Bronchial epithelial cell (primary cell): Measurements from ENCODE around the gene EMP2. TPM values are rescaled to one million over a fixed set of nuclear protein-coding genes. Genes with fewer than 3 reads are reported as not detected.
A peak's percentile ranks its signal among the peaks of the same experiment; 100 is the strongest.

ENCODE experiments used
- DNase-seq: peaks from one replicate; pipeline ENCODE4 v3.0.0-alpha.2; 2010; ENCODE audit warnings: low read depth
- FAIRE-seq: peaks from 2 replicates; lab custom pipeline; 2011; peaks lifted over from hg19 to GRCh38; lab: Jason Lieb, UNC
- H3K27me3 ChIP-seq: 2 replicates; pipeline ENCODE4 v1.5.1; 2011; ENCODE audit warnings: low read length; ENCODE audit not compliant: control insufficient read depth, insufficient read depth
- H3K36me3 ChIP-seq: 2 replicates; pipeline ENCODE4 v1.5.1; 2011; ENCODE audit warnings: low read length; ENCODE audit not compliant: control insufficient read depth, insufficient read depth
- H3K4me3 ChIP-seq: 2 replicates; pipeline ENCODE4 v1.5.1; 2011; ENCODE audit warnings: mild to moderate bottlenecking, low read depth, low read length, control low read depth
- CTCF ChIP-seq: IDR thresholded peaks from 2 replicates; pipeline ENCODE4 v1.5.1; 2011; ENCODE audit warnings: mild to moderate bottlenecking, moderate library complexity, low read length, control low read depth, inconsistent platforms; ENCODE audit not compliant: insufficient read depth, severe bottlenecking
- total RNA-seq: library from RNA; depleted of rRNA; stranded (reverse); fragments of >200 nt; gene quantifications from 2 replicates; pipeline ENCODE4 v1.2.1, GENCODE V29; 2014

The EMP2 gene
- total RNA-seq, 1 donor from 2014 or later, result 15.5 TPM

- Histone ChIP-seq H3K4me3 (no peak overlapping the region), H3K36me3 (peaks cover 10% of the 10 kb centered on the region), H3K27me3 (no peaks in the 10 kb centered on the region)
- DNase-seq (no peak), FAIRE-seq (no peak)
- TF ChIP-seq CTCF, result no peak
Measured at GRCh38 chr16:10531582-10531981, 48.8 kb downstream of the EMP2 start.

- Histone ChIP-seq H3K36me3 (peaks cover 10% of the 10 kb centered on the region), H3K27me3 (no peaks in the 10 kb centered on the region), H3K4me3 (no peak overlapping the region)
- FAIRE-seq, result no peak
- TF ChIP-seq CTCF, result no peak
- no peak for DNase-seq
Measured at GRCh38 chr16:10530685-10531084, 49.7 kb downstream of the EMP2 start.

- no peak for DNase-seq
- no peak for TF ChIP-seq CTCF
- peak; percentile 70 for FAIRE-seq
- peaks cover 10% of the 10 kb centered on the region for H3K36me3 ChIP-seq
- H3K4me3 ChIP-seq, result no peak overlapping the region
- H3K27me3 ChIP-seq, result no peaks in the 10 kb centered on the region
Measured at GRCh38 chr16:10529895-10530669, 50.3 kb downstream of the EMP2 start.

GRCh38 chr16:10528635-10529034, 51.8 kb downstream of the EMP2 start:
- no peak for FAIRE-seq
- Histone ChIP-seq H3K27me3 (no peaks in the 10 kb centered on the region), H3K36me3 (peaks cover 10% of the 10 kb centered on the region), H3K4me3 (no peak overlapping the region)
- DNase-seq, result no peak
- no peak for TF ChIP-seq CTCF

- Histone ChIP-seq H3K4me3 (no peak overlapping the region), H3K27me3 (no peaks in the 10 kb centered on the region), H3K36me3 (peaks cover 3% of the 10 kb centered on the region)
- DNase-seq (no peak), FAIRE-seq (no peak)
- TF ChIP-seq CTCF, result no peak
Measured at GRCh38 chr16:10526962-10527361, 53.4 kb downstream of the EMP2 start.

GRCh38 chr16:10525214-10525825, 55.1 kb downstream of the EMP2 start:
- H3K27me3 ChIP-seq, result no peaks in the 10 kb centered on the region
- TF ChIP-seq CTCF, result no peak
- H3K36me3 ChIP-seq, result no peaks in the 10 kb centered on the region
- FAIRE-seq, result no peak
- DNase-seq, result no peak
- H3K4me3 ChIP-seq, result no peak overlapping the region
